Midbrain (tissue), 1 donor: Measurements from ENCODE around the gene ENTR1.
A peak's percentile ranks its signal among the peaks of the same experiment; 100 is the strongest.
"Not testable (repeated sequence)": the region's sequence is repeated elsewhere in the genome, so short reads cannot be mapped to it uniquely, and the experiment has no call there.

ENCODE experiments used
- DNase-seq: peaks from one replicate; lab custom pipeline; 2025; lab: John Stamatoyannopoulos, UW

ENTR1 gene

GRCh38 chr9:136419092-136419420, 8.6 kb upstream of the ENTR1 start:
- no peak for DNase-seq

- DNase-seq = no peak
Measured at GRCh38 chr9:136418182-136419091, 8.0 kb upstream of the ENTR1 start.

- no peak for DNase-seq
Measured at GRCh38 chr9:136416914-136417313, 6.5 kb upstream of the ENTR1 start.

GRCh38 chr9:136416427-136416826, 6.0 kb upstream of the ENTR1 start:
- DNase-seq = no peak

- no peak for DNase-seq
Measured at GRCh38 chr9:136412962-136413361, 2.5 kb upstream of the ENTR1 start.

- DNase-seq = no peak
Measured at GRCh38 chr9:136411378-136411777, 964 bp upstream of the ENTR1 start.

GRCh38 chr9:136409557-136410455, 608 bp downstream of the ENTR1 start:
- DNase-seq = no peak

- no peak for DNase-seq
Measured at GRCh38 chr9:136407911-136408310, 2.5 kb downstream of the ENTR1 start.

- not testable (repeated sequence) for DNase-seq
Measured at GRCh38 chr9:136407061-136407460, 3.4 kb downstream of the ENTR1 start.

GRCh38 chr9:136405904-136406303, 4.5 kb downstream of the ENTR1 start:
- DNase-seq = not testable (repeated sequence)

GRCh38 chr9:136405481-136405880, 4.9 kb downstream of the ENTR1 start:
- no peak for DNase-seq

- DNase-seq = no peak
Measured at GRCh38 chr9:136404801-136405136, 5.6 kb downstream of the ENTR1 start.

GRCh38 chr9:136403915-136404800, 6.3 kb downstream of the ENTR1 start:
- no peak for DNase-seq

- no peak for DNase-seq
Measured at GRCh38 chr9:136403538-136403914, 6.9 kb downstream of the ENTR1 start.

GRCh38 chr9:136402067-136402466, 8.3 kb downstream of the ENTR1 start:
- DNase-seq = no peak

GRCh38 chr9:136401173-136401922, 9.1 kb downstream of the ENTR1 start:
- no peak for DNase-seq

- DNase-seq = peak; percentile 85
Measured at GRCh38 chr9:136400038-136400834, 10.2 kb downstream of the ENTR1 start, which contains the start of gene SNAPC4. Gene SNAPC4 (minus strand): TSS chr9:136400170. CDS start chr9:136398428, 1,742 bp downstream.

GRCh38 chr9:136399176-136400037, 11.0 kb downstream of the ENTR1 start:
- DNase-seq = no peak

- DNase-seq = no peak
Measured at GRCh38 chr9:136398286-136398685, 12.1 kb downstream of the ENTR1 start.
